HCEC 1CT (cell line): ENCODE results near the gene GALNT7.

Experiments used
- DNase-seq: peaks from one replicate; pipeline ENCODE4 v3.0.0-alpha.2; 2017

The GALNT7 gene

DNA sequence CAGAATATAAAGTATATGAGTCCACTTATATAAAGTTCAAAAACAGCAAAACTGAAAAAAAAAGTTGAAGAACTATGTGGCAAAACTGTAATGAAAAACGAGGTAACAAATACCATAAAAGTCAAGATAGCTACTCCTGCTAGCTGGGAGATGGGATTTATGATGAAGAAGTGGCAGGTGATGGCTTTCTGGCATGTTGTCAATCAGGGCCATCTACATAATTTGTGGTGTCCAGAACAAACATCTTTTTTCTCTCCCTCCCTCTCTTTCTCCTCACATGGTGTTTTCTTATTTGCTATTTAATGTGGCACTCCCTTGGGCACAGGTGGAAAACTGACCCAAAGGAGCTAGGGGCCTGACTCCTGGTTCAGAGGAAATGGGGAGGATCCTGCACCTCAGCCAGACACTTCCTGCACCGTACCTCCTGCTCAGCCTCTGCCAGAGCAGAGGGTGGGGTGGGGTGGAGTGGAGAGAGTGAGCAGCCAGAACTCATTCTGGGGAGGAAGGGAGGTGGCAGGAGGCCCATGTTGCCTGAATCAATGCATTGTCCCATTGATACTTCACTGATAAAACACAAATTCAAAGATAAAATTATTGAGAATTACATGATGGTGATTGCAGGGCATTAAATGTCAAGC lies 196.9 kb downstream of the GALNT7 start:
- DNase-seq = no peak

DNA sequence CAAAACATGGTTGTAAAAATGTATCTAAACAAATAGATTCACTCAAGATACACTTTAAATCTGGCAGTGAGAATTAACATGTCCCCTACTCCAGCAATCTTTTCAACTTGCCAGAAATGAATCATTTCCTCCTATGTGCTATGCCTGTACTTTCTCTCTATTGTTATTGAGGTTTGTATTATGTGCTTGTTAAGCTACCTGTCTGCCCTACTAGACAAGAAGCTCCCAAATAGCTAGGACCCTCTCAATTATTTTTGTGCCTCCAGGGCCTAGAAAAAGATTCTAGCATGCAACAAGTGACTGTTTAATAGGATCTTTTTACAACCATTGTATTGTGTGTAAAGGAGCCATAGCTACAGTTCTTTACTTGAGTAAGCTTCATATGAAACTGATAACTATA lies 198.7 kb downstream of the GALNT7 start:
- peak; percentile 3 for DNase-seq

DNA sequence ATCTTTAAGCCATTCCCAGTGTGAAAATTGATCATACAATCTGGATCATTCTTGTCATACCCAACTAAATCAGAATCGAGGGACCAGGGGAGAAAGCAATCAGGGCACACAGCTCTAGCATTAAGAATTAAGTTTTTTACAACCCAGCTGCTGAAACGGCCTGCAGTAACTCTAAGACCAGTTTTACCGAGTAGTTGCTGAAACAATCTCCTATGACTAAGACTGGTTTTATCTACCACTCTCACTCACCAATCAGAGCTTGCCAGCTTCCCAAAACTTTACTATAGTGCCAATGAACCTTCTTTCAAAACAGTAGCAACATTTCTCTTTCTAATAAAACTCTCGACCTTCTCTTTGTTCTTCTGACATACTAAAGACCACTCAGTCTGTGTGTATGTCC lies 199.3 kb downstream of the GALNT7 start:
- DNase-seq = peak; percentile 34

DNA sequence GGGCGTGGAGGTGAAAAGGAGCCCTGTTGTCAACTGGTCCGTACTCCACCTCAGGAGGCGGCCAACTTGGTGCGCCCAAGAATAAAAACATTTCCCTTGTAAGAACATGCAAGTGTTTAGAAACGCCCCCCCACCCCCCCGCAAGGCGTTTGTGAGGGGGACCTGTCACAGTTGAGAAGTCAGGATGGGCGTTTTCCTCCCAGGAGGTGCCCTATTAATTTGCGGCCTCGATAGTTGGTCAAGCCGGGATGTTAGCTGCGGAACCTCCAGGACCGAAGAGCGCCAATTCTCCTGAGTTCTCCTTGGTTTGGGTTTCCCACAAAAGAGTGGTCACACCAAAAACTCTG lies 201.5 kb downstream of the GALNT7 start:
- no peak for DNase-seq

DNA sequence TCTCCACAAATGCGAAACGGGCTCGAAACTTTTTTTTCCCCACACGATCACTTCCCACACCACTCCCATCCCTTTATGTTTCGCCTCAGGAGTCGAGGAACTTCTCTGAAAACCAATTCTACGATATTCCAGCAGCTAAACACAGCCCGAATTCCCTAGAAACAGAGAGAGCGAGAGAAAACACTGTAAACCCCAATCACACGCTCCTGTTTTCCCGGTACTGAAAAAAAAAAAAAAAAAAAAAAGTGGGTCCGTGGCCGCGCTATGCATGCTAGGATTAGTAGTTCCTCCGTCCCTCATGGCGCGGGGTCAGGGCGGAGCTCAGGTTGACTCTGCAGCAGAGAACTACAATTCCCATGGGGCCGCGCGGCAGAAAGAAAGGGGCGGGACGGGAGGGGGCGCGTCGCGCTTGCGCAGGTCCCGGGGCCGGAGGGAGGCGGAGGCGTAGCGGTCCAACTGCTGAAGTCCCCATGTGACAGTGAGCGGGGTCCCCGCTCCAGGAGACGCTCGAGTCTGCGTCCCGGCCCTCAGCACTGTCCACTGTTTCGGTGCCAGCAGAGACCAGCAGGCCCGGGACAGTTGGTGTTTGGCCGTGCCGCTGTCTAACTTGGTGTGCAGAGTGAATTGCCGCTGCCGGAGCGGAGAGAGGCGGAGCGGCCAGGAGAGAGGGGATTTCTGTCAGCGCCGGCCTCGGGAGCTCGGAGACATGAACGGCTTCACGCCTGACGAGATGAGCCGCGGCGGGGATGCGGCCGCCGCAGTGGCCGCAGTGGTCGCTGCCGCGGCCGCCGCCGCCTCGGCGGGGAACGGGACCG lies 202.1 kb downstream of the GALNT7 start, which contains the start of gene SAP30:
Gene SAP30, plus strand, starts transcription at position 478 of the 815 bp plus-strand sequence. Its CDS starts 229 bp downstream, at position 707.
- DNase-seq = peak; percentile 91

DNA sequence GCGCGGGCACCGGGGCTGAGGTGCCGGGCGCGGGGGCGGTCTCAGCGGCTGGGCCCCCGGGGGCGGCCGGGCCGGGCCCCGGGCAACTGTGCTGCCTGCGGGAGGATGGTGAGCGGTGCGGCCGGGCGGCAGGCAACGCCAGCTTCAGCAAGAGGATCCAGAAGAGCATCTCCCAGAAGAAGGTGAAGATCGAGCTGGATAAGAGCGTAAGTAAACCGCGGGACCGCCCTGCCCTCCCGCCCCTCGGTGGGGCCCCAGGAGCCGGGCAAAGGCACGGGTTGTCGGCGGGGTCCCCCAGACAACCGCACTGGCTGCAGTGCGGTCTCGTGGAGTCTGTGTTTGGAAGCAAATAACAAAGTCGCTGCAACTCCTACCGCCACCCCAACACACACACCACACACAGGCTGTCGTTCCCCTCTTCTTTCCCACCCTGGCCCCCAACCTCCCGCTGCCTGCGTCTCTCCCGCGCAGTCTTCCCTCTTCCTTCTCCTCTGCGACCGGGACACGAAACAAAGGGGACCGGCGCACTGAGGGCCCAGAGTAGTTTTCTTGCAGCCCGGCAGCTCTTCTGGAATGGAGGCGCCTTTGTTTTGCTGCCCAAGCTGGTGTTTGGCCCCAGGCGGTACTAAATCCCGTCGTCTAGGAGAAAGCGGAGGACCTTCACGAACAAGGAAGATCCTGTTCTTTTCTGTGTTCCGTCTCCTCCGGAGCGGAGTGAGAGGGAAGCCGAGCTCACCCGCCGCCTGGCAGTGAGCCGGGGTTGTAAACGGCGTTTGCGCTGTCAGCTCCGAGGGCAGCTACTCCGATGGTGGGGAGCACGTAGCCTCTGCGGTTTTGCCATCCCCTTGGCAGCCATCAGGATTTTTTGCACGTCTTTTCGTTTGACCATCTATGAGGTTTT lies 202.9 kb downstream of the GALNT7 start:
- peak; percentile 56 for DNase-seq
